HG03039 (cell line): ENCODE measurements around the gene AACS.
A peak's percentile ranks its signal among the peaks of the same experiment; 100 is the strongest.
"Not testable (repeated sequence)": the region's sequence is repeated elsewhere in the genome, so short reads cannot be mapped to it uniquely, and the experiment has no call there.

Source experiments
- ATAC-seq: cut with Tn5 transposase; IDR thresholded peaks from one replicate; pipeline ENCODE4 v1.9.1; 2021; ENCODE audit warnings: mild to moderate bottlenecking, moderate library complexity; ENCODE audit not compliant: unreplicated experiment

Gene AACS

DNA sequence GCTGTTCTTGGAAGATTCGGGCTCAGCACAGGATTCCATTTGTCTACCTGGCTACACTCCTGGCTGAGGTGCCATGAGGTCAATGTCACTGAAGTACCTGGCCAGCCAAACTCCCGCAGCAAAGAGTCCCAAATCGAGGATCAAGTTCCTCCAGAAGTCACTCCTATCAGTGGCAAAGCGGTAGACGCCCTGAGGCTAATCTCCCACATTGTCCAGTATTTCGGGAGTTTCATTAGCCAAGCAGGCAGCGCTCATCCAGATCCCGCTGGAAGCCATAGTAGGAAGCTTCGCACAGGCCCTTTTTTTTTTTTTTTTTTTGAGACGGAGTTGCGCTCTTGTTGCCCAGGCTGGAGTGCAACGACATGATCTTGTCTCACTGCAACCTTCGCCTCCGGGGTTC lies 8.9 kb upstream of the AACS start:
- ATAC-seq = no peak

DNA sequence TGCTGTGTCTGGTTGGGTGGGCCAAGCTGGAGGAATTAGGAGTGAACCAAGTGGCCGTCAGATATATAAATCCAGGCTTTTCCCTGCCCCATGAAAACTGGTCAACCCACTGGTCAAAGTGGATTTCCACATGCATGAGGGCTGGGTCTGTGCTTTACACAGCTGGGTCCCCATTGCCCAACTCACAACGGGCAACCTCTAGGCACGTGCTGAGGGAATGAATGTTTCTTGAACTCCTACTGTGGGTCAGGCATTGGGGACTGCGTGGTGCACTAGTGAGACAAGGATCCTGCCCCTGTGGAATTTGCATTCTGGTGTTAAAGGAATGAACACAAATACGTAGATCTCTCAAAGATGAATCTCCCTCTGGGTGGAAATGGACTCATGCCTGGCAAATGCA lies 7.5 kb upstream of the AACS start:
- no peak for ATAC-seq

DNA sequence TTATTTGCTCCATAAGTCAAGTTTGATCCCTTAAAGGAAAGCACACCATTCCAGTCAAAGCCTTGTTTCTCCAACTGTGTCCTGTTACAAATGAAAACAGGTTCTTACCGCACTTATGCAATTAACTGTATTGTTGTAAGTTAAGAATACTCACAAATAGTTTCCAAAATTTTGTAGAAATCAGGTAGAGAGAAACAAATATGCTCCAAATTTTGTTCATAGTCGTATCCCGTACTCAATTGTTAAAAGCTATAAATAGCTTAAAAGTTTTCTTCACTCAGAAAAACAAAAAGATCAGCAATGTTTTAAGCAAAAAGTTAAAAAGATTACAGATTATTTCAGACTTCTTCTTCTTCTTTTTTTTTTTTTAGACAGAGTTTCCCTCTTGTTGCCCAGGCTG lies 4.0 kb upstream of the AACS start:
- ATAC-seq = no peak

GRCh38 chr12:125063522-125063921 lies 1.7 kb upstream of the AACS start:
- ATAC-seq = not testable (repeated sequence)

DNA sequence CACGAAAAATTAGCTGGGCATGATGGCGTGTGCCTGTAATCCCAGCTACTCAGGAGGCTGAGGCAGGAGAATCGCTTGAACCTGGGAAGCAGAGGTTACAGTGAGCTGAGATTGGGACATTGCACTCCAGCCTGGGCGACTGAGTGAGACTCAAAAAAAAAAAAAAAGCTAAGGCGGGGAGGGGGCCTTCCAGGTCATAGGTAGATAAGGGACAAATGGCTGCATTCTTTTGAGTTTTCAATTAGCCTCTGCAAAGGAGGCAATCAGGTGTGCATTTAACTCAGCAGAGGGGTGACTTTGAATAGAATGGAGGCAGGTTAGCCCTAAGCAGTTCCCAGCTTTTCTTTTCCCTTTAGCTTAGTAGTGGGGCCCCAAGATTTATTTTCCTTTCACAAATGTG lies 743 bp upstream of the AACS start:
- no peak for ATAC-seq

DNA sequence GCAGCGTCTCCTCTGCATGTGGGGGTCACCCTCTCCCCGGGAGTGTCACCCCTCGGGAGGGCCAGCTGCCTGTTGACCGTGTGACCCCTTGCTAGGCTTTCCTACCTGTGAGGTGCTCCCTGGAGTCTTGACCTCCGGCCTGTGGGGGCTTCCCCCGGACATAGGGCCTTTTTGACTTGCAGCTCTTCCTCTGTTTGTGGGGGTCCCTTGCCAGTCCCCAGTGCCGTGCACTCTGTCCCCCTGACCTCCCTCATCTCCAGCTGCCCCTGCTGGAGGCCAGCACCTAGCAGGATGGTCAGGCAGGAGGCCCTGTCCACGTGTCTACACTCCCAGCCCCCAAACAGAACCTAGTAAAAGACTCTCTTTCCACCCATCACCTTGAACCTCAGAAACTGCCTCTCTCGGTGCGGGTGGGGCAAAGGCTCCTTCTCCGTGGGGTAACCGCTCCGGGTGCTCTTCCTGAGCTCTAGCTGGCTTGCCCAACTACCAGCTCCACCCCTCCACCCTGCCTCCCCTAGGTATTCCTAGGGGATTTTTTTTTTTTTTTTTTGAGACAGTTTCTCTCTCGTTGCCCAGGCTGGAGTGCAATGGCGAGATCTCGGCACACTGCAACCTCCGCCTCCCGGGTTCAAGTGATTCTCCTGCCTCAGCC lies 810 bp downstream of the AACS start:
- ATAC-seq = peak; percentile 4

DNA sequence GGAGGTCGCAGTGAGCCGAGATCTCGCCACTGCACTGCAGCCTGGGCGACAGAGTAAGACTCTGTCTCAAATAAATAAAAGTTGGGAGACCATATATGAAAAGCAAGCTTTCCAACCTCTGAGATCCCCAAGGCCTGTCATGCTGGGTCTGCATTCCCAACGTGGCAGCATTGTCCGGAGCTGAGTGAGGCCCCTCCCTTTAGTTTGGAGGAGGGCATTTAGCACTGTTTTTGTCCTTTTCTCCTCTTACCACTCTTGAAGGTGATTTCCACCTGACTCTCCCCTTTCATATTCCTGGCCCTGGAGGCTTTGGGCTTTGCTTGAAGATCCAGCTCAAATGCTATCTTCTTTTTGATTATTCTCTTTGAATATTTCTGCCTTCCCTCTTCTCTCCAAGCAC lies 3.2 kb downstream of the AACS start:
- no peak for ATAC-seq

DNA sequence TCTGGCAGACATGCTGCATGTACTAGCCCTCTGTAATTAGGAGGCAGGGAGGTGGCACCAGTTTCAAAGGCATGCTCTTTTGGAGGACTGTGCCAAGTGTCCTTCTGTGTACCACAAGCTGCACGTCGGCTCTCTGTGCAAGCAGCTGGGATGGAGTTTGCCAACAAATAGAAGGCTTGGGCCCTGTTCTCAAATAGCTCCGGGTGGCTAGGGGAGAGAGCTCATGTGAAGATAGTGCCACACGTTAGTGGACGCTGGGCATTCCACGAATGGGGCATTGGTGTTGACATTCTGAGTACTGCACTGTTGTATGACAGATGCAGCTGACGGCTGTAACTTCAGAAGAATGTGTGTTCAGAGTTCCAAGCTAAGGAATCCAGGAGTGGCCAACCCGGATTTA lies 4.4 kb downstream of the AACS start:
- no peak for ATAC-seq

DNA sequence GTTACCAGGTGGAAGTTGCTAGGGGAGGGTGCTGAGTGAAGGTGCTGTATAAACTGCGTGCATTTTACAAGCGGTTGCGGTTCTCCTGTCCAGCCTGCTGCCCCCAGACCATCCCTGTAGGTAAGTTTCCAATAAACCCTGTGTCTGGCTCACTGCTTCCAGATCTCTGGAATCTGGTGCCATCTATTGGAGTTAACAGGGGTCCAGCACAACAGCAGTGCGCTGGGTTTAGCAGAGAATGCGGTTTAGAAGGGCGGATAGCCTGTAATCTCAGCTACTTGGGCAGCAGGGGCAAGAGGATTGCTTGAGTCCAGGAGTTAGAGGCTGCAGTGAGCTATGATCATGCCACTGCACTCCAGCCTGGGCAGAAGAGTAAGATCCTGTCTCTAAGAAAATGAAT lies 4.9 kb downstream of the AACS start:
- ATAC-seq = no peak

DNA sequence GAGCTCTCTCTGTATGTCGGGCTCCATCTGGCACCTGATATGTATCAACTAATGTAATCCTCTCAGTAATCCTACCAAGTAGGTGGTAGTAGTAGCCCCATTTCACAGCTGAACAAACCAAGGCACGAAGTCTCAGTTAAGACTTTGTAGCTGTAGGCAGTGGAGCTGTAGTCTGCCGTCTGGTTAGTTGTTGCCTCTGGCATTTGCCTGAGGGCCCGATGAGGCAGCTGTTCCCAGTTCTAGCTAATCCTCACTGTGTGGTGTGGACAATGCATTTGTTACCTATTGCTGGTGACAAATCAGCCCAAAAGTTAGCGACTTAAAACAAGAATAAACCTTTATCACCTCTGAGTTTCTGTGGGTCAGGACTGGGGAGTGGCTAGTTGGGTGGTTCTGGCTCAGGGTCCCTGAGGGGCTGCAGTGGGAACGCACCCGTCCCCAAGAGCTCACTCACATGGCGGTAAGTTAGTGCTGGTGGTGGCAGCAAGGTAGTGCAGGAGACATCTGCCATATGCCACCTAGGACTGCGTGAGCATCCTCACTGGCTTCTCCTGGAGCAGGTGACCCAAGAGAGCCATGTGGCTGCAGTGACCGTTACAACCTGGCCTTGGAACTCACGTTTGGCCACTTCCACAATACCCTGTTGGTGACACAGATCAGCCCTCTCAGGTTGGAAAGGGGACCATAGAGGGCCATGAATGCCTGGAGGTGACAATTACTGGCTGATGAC lies 5.6 kb downstream of the AACS start:
- ATAC-seq = no peak

DNA sequence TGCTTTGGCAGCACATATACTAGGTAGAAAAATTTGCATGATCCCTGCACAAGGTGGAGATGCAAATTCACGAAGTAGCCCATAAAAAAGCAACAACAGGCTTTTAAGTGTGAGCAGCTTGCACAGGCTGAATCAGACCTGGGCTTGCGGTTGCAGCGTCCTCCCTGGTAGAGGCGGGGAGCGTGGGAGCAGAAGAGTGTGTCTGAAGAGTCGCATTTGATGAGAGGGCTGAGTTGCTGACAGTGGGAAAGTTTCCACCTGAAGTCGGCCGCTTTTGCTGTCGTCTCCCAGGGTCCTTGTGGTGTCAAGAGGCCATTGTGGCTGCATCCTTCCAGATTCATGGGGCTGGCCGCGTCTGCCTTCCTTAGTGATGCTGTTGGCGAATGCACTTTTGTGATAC lies 6.2 kb downstream of the AACS start:
- no peak for ATAC-seq

GRCh38 chr12:125072496-125072895 lies 7.3 kb downstream of the AACS start:
- ATAC-seq = no peak

DNA sequence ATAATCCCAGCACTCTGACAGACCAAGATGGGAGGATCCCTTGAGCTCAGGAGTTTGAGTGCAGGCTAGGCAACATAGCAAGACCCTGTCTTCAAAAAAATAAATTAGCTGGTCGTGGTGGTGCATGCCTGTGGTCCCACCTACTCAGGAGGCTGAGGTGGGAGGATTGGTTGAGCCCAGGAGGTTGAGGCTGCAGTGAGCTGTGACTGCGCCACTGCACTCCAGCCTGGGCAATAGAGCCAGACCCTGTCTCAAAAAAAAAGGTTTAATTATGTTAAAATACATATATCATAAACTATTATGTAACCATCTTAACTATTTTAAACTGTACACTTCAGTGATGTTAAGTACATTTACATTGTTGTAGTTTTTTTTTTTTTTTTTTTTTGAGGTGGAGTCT lies 9.1 kb downstream of the AACS start:
- not testable (repeated sequence) for ATAC-seq

DNA sequence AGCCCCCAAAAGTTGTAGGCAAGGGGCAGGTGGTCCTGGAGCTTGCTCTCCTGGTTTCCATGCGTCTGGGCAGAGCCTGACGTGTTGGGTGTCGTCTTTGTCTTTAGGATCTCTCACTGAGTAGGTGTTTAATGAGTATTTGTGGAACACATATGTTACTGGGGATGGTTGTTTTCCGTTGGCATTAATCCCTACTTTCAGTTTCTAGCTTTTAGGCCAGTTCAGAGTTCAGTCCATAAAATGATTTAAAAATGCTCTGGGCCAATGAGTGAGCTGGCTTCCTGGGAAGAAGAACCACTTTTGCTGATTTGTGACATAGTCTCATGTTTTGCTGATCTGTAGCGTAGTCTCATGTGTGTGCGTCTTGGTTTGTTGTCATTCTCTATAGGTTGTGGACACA lies 10.9 kb downstream of the AACS start:
- ATAC-seq = no peak

GRCh38 chr12:125079084-125079483 lies 13.8 kb downstream of the AACS start:
- no peak for ATAC-seq

- no peak for ATAC-seq
Observed at GRCh38 chr12:125079648-125080645, 14.7 kb downstream of the AACS start.

- no peak for ATAC-seq
Observed at GRCh38 chr12:125081427-125081826, 16.2 kb downstream of the AACS start.

- ATAC-seq = no peak
Observed at GRCh38 chr12:125083072-125083471, 17.8 kb downstream of the AACS start.

DNA sequence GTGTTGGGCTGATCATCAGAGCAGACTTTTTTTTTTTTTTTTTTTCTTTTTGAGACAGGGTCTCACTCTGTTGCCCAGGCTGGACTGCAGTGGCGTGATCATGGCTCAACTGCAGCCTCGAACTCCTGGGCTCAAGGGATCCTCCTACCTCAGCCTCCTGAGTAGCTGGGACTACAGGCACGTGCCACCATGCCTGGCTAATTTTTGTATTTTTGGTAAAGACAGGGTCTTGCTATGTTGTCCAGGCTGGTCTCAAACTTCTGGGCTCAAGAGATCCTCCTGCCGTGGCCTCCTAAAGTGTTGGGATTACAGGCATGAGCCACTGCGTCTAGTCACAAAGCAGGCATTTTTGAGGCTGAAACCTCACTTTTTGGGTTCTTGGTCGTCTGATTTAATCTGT lies 23.0 kb downstream of the AACS start:
- ATAC-seq = not testable (repeated sequence)

DNA sequence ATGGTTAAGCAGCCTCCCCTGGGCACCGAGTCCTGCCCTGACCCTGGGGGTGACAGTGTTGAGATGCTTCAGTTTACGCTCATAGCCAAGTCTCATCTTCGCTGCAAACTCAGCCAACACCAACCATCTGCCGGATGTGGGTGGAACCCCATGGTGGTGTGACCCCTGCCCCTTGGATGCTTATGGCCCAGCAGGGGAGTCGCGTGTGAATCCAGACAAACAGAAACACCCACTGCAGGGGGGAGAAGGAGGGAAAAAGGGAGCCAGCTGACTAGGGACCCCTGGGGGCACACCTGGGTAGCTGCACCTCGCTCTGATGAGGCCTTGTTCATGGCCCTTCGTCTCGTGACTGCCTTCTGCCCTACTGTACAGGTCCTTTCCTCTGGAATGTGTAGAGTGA lies 23.8 kb downstream of the AACS start:
- ATAC-seq = no peak

- ATAC-seq = no peak
Observed at GRCh38 chr12:125089626-125090025, 24.4 kb downstream of the AACS start.

DNA sequence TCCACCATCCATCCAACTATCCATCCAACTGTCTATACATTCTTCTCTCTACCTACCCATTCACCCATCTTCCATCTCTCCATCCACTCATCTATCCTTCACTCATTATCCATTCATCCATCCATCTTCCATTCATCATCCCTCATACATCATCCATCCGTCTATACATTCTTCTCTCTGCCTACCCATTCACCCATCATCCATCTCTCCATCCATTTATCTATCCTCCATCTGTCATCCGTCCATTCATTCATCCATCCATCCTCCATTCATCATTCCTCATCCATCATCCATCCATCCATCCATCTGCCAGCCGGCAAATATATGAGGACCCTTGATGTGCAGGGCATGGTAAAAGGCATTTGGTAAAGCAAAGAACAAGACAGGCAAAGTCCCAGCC lies 25.2 kb downstream of the AACS start:
- ATAC-seq = no peak
